Measurements from ENCODE around the gene FAM193B. TPM values are rescaled to one million over a fixed set of nuclear protein-coding genes. Genes with fewer than 3 reads are reported as not detected.

Gene FAM193B
- total and polyA plus RNA-seq, 9 of the 15 experiments (the other 6 are each of a cell fraction or from before 2014, with no cell fraction given) = 4.4 to 76.4 (median 37.3) TPM

DNA sequence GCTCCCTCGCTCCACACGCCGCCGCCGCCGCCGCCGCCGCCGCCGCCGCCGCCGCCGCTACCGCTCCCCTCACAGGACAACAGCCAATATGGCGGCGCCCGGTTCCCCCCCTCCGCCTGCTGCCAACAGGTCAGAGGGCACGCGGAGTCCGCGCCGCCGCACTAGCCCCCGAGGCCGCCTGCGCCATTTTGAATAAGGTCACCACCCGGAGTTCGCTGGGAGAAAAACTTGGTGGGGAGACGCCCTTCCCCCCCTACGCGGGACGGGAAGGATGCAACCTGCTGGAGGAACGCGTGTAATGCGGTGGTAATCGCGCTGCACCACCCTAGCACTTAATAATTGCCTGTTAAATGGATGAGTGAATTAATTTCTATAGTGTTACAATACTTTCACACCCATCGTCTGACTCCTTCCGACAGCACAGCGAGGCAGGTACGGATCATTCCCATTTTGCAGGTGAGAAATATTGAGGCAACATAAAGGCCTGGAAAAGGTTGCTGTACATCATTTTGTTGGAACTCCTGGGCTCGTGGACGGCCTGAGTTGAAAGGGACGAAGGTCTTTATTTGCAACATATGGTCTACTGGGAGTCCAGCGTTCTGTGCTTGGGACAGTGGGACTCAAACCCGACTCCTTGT lies at the start of gene FAM193B (continued):
- TF ChIP-seq, protein P1, sequence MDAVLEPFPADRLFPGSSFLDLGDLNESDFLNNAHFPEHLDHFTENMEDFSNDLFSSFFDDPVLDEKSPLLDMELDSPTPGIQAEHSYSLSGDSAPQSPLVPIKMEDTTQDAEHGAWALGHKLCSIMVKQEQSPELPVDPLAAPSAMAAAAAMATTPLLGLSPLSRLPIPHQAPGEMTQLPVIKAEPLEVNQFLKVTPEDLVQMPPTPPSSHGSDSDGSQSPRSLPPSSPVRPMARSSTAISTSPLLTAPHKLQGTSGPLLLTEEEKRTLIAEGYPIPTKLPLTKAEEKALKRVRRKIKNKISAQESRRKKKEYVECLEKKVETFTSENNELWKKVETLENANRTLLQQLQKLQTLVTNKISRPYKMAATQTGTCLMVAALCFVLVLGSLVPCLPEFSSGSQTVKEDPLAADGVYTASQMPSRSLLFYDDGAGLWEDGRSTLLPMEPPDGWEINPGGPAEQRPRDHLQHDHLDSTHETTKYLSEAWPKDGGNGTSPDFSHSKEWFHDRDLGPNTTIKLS (IDR thresholded peaks at IDR 0.05; ENCODE audit: borderline replicate concordance, low read depth) = 0 out of 2 replicates have a peak, but pooled peaks have one; percentile 30
- TF ChIP-seq, protein P2, sequence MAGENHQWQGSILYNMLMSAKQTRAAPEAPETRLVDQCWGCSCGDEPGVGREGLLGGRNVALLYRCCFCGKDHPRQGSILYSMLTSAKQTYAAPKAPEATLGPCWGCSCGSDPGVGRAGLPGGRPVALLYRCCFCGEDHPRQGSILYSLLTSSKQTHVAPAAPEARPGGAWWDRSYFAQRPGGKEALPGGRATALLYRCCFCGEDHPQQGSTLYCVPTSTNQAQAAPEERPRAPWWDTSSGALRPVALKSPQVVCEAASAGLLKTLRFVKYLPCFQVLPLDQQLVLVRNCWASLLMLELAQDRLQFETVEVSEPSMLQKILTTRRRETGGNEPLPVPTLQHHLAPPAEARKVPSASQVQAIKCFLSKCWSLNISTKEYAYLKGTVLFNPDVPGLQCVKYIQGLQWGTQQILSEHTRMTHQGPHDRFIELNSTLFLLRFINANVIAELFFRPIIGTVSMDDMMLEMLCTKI (IDR thresholded peaks at IDR 0.05; ENCODE audit: partially characterized antibody) = no peak
- TF ChIP-seq, protein P3, sequence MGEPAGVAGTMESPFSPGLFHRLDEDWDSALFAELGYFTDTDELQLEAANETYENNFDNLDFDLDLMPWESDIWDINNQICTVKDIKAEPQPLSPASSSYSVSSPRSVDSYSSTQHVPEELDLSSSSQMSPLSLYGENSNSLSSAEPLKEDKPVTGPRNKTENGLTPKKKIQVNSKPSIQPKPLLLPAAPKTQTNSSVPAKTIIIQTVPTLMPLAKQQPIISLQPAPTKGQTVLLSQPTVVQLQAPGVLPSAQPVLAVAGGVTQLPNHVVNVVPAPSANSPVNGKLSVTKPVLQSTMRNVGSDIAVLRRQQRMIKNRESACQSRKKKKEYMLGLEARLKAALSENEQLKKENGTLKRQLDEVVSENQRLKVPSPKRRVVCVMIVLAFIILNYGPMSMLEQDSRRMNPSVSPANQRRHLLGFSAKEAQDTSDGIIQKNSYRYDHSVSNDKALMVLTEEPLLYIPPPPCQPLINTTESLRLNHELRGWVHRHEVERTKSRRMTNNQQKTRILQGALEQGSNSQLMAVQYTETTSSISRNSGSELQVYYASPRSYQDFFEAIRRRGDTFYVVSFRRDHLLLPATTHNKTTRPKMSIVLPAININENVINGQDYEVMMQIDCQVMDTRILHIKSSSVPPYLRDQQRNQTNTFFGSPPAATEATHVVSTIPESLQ (CRISPR knock-in tag; IDR thresholded peaks at IDR 0.05) = no peak
- no peak for TF ChIP-seq ZNF444 (CRISPR knock-in tag; IDR thresholded peaks at IDR 0.05)
- TF ChIP-seq MCM3 (IDR thresholded peaks at IDR 0.05) = no peak
- no peak; the same call in 1 of the 2 replicates for TF ChIP-seq ZBTB1 (CRISPR knock-in tag; IDR thresholded peaks at IDR 0.05; ENCODE audit: borderline replicate concordance, low read depth)
- peak; percentile 62 for TF ChIP-seq MTA2 (IDR thresholded peaks at IDR 0.05; ENCODE audit: low read depth)
- TF ChIP-seq, protein P4, sequence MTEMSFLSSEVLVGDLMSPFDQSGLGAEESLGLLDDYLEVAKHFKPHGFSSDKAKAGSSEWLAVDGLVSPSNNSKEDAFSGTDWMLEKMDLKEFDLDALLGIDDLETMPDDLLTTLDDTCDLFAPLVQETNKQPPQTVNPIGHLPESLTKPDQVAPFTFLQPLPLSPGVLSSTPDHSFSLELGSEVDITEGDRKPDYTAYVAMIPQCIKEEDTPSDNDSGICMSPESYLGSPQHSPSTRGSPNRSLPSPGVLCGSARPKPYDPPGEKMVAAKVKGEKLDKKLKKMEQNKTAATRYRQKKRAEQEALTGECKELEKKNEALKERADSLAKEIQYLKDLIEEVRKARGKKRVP (CRISPR knock-in tag; IDR thresholded peaks at IDR 0.05) = 0 out of 2 replicates have a peak, but pooled peaks have one; percentile 14
- TF ChIP-seq ZNF384 (IDR thresholded peaks at IDR 0.05; ENCODE audit: low read depth, low read length) = peak; percentile 25; the same call in 1 of the 2 replicates
- no peak for TF ChIP-seq NBN (IDR thresholded peaks at IDR 0.05; ENCODE audit: low read depth)
- TF ChIP-seq, protein P5, sequence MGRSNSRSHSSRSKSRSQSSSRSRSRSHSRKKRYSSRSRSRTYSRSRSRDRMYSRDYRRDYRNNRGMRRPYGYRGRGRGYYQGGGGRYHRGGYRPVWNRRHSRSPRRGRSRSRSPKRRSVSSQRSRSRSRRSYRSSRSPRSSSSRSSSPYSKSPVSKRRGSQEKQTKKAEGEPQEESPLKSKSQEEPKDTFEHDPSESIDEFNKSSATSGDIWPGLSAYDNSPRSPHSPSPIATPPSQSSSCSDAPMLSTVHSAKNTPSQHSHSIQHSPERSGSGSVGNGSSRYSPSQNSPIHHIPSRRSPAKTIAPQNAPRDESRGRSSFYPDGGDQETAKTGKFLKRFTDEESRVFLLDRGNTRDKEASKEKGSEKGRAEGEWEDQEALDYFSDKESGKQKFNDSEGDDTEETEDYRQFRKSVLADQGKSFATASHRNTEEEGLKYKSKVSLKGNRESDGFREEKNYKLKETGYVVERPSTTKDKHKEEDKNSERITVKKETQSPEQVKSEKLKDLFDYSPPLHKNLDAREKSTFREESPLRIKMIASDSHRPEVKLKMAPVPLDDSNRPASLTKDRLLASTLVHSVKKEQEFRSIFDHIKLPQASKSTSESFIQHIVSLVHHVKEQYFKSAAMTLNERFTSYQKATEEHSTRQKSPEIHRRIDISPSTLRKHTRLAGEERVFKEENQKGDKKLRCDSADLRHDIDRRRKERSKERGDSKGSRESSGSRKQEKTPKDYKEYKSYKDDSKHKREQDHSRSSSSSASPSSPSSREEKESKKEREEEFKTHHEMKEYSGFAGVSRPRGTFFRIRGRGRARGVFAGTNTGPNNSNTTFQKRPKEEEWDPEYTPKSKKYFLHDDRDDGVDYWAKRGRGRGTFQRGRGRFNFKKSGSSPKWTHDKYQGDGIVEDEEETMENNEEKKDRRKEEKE (IDR thresholded peaks at IDR 0.05; ENCODE audit: borderline replicate concordance in 1 of 2, control insufficient read depth in 1 of 2, low read depth in 2 of 2, low read length in 1 of 2) = no peak
- TF ChIP-seq ELF1 (tag; IDR thresholded peaks at IDR 0.05) = no peak
- no peak for TF ChIP-seq GTF2F1 (IDR thresholded peaks at IDR 0.05; ENCODE audit: low read depth, low read length)
- no peak for TF ChIP-seq BMI1 (IDR thresholded peaks at IDR 0.05; ENCODE audit: low read length)
- TF ChIP-seq POLR3A (IDR thresholded peaks at IDR 0.05; ENCODE audit: borderline replicate concordance, extremely low read depth, insufficient read depth, insufficient read length) = no peak

All from K562 (cell line).